Fibroblast of villous mesenchyme (primary cell): Measurements from ENCODE around the gene USP54. TPM values are rescaled to one million over a fixed set of nuclear protein-coding genes. Genes with fewer than 3 reads are reported as not detected.
A peak's percentile ranks its signal among the peaks of the same experiment; 100 is the strongest.

Source experiments
- DNase-seq: peaks from one replicate; pipeline ENCODE4 v3.0.0-alpha.2; 2010; ENCODE audit warnings: low read depth
- H3K4me3 ChIP-seq: 2 replicates; pipeline ENCODE4 v1.5.1; 2011; ENCODE audit warnings: low read depth, mild to moderate bottlenecking, low read length
- total RNA-seq: library from RNA; depleted of rRNA; stranded (reverse); fragments of >200 nt; gene quantifications from 2 replicates; pipeline ENCODE4 v1.2.3, GENCODE V29; 2012
- TF ChIP-seq, protein P1 (sequence below): IDR thresholded peaks from 2 replicates; pipeline ENCODE4 v1.5.1; 2012; ENCODE audit warnings: low read depth, mild to moderate bottlenecking, low read length; ENCODE audit not compliant: insufficient read depth

Gene USP54, protein sequence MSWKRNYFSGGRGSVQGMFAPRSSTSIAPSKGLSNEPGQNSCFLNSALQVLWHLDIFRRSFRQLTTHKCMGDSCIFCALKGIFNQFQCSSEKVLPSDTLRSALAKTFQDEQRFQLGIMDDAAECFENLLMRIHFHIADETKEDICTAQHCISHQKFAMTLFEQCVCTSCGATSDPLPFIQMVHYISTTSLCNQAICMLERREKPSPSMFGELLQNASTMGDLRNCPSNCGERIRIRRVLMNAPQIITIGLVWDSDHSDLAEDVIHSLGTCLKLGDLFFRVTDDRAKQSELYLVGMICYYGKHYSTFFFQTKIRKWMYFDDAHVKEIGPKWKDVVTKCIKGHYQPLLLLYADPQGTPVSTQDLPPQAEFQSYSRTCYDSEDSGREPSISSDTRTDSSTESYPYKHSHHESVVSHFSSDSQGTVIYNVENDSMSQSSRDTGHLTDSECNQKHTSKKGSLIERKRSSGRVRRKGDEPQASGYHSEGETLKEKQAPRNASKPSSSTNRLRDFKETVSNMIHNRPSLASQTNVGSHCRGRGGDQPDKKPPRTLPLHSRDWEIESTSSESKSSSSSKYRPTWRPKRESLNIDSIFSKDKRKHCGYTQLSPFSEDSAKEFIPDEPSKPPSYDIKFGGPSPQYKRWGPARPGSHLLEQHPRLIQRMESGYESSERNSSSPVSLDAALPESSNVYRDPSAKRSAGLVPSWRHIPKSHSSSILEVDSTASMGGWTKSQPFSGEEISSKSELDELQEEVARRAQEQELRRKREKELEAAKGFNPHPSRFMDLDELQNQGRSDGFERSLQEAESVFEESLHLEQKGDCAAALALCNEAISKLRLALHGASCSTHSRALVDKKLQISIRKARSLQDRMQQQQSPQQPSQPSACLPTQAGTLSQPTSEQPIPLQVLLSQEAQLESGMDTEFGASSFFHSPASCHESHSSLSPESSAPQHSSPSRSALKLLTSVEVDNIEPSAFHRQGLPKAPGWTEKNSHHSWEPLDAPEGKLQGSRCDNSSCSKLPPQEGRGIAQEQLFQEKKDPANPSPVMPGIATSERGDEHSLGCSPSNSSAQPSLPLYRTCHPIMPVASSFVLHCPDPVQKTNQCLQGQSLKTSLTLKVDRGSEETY (N-terminal part only)
- total RNA-seq = 13.5 and 14.2 TPM in 2 replicates

DNA sequence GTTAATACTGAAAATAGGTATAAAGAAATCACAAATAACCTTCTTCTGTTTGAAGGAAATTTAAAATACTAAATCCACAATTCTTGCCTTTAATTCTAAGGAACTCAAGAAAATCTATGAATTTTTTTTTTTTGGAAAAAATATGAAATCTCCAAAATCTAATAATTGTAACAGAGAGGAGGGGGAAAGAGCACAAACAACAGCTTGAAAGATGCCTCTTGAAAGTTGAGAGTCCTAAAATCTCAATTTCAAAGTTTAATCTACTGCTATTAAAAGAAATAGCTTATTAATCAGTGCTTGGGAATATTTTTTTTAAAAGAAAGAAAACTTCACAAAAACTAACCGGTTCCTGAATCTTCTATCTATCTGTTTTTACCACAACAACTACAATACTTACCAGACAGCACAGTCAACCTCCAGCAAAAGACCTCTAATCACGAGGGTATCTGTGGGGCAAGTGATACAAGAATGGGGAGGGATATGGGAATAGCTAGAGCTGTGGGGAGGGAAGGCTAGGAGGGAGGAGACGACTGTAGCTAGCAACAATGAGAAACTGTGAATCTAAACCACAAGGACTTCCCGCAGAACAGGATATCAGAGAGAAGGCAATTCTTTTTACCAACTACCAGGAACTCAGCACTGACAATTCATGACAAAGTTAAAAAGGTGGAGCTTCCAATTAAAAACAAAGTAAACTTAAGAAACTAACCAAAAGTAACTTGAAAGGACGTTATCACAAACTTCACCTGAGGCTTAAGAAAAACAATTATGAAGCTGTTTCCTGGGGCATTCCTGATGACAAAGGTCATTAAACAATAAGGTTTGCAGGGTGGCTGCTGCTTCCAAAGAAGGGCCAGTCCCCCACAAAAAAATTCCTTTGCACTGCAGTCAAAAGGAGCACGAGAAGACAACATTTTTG, at the start of gene USP54:
Gene USP54, minus strand, starts transcription at position 462 of the 919 bp plus-strand sequence. CDS start 15,684 bp downstream, outside the sequence.
- DNase-seq = peak; percentile 61
- TF ChIP-seq, protein P1, sequence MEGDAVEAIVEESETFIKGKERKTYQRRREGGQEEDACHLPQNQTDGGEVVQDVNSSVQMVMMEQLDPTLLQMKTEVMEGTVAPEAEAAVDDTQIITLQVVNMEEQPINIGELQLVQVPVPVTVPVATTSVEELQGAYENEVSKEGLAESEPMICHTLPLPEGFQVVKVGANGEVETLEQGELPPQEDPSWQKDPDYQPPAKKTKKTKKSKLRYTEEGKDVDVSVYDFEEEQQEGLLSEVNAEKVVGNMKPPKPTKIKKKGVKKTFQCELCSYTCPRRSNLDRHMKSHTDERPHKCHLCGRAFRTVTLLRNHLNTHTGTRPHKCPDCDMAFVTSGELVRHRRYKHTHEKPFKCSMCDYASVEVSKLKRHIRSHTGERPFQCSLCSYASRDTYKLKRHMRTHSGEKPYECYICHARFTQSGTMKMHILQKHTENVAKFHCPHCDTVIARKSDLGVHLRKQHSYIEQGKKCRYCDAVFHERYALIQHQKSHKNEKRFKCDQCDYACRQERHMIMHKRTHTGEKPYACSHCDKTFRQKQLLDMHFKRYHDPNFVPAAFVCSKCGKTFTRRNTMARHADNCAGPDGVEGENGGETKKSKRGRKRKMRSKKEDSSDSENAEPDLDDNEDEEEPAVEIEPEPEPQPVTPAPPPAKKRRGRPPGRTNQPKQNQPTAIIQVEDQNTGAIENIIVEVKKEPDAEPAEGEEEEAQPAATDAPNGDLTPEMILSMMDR = no peak
- H3K4me3 ChIP-seq = peak within 1 kb of the TSS; percentile 21

DNA sequence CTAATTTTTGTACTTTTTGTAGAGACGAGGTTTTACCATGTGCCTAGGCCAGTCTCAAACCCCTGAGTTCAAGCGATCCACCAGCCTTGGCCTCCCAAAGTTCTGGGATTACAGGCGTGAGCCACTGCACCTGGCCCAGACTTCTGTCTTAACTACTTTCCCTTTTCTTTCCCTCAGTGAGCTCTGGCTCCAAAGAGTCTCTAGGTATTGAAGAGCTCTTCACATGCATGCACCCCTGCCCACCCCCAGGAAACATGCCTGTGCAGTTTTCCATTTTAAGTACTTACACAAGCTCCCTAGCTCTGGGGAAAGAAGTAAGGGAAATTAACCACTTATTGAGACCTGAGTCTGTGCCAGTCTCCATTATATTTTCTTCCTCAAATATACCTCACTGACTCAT, 48.1 kb upstream of the USP54 start:
- no peak for DNase-seq
- TF ChIP-seq, protein P1 = no peak
- H3K4me3 ChIP-seq = no peak overlapping the region

DNA sequence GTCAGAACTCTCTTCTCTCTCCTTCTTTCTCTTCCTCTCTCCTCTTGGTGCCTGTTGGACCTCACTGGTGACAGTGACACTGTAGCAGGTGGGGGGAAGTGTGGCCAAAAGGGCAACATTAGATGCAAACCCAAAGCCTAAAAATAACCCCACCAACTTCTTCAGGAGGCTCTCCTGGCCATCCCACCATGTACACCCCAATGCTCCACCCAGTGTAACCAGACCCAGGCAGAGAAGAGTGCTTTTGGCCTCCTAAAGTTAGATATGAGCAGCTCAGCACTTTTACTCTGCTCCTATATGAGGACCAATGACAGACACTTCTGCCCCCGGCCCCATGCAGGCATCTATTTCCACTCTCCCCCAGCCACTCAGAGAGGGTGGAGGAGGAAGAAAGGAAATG, 44.6 kb upstream of the USP54 start:
- TF ChIP-seq, protein P1 = no peak
- DNase-seq = no peak
- no peak overlapping the region for H3K4me3 ChIP-seq

DNA sequence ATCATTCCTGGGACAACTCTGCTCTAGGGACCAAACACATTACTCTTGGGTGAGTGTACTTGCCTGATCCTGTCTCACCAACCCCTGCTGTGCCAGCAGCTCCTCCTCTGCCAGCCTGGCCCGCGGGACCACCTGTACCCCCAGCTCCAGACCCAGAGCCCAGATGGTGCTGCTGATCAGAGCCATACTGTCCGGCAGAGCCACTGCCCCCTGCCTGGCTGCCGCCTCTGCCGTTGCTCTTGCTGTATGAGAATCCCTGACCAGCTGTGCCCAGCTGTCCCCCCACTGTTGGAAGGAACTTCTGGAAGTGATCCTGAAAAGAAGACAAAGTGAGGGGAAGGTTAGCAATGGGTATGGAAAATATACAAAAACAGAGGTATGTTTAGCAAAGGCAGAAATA, 43.3 kb upstream of the USP54 start:
- TF ChIP-seq, protein P1 = no peak
- no peak overlapping the region for H3K4me3 ChIP-seq
- DNase-seq = no peak

DNA sequence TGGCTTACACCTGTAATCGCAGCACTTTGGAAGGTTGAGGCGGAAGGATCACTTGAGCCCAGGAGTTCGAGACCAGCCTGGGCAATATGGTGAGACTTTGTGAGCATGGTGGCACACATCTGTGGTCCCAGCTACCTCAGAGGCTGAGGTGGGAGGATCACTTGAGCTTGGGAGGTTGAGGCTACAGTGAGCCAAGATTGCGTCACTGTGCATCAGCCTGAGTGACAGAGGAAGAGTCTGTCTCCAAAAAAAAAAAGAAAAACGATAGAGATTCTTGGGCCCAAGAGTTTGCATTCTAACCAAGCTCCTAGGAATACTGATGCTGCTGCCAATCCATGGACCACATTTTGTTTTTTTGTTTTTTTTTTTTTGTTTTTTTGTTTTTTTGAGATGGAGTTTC, 38.0 kb upstream of the USP54 start:
- DNase-seq = no peak
- H3K4me3 ChIP-seq = no peak overlapping the region
- TF ChIP-seq, protein P1 = no peak

DNA sequence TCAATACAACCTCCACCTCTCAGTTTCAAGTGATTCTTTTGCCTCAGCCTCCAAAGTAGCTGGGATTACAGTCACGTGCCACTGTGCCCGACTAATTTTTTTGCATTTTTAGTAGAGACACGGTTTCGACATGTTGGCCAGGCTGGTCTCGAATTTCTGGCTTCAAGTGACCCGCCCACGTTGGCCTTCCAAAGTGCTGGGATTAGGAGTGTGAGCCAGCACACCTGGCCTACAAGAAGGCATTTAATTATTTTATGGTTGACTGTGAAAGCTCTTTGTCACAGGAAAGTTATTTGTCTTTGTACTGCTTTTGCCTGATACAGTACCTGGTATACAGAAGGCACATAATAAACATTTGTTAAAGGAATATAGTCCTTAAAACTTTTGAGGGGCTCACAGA, 37.3 kb upstream of the USP54 start:
- TF ChIP-seq, protein P1 = no peak
- H3K4me3 ChIP-seq = no peak overlapping the region
- DNase-seq = no peak
